SU-DHL-6 (cell line): Measurements from ENCODE around the gene S100PBP.

Source experiments
- H2AFZ ChIP-seq: fragments of 200-600 bp; sonication (generic); 2 replicates; pipeline ENCODE4 v1.6.1; 2014; ENCODE audit warnings: low read depth, mild to moderate bottlenecking, moderate library complexity, mixed read lengths, antibody characterized with exemption, low read length; ENCODE audit not compliant: severe bottlenecking
- H3F3A ChIP-seq: fragments of 200-600 bp; shearing (Covaris generic); 2 replicates; pipeline ENCODE4 v1.6.0; 2016; ENCODE audit warnings: antibody characterized with exemption, mild to moderate bottlenecking; ENCODE audit not compliant: insufficient read depth
- H3K27ac ChIP-seq: fragments of 200-600 bp; sonication (generic); 2 replicates; pipeline ENCODE4 v1.5.1; 2016; ENCODE audit warnings: low read depth, mild to moderate bottlenecking, low read length, moderate library complexity, mixed read lengths
- H3K27me3 ChIP-seq: fragments of 200-600 bp; sonication (generic), shearing (Covaris generic); 2 replicates; pipeline ENCODE4 v1.6.0; 2014; ENCODE audit warnings: mild to moderate bottlenecking, low read length
- H3K36me3 ChIP-seq: fragments of 200-600 bp; sonication (generic); 2 replicates; pipeline ENCODE4 v1.6.1; 2014; ENCODE audit warnings: mild to moderate bottlenecking, low read length, mixed read lengths
- H3K4me2 ChIP-seq: fragments of 300-600, 200-600 bp; shearing (Covaris generic), sonication (generic); 2 replicates; pipeline ENCODE4 v1.6.0; 2014; ENCODE audit warnings: low read length, low read depth, mild to moderate bottlenecking; ENCODE audit not compliant: poor library complexity, severe bottlenecking
- H3K4me3 ChIP-seq: fragments of 200-600 bp; sonication (generic); 2 replicates; pipeline ENCODE4 v1.5.1; 2014; ENCODE audit warnings: antibody characterized with exemption, low read length, mild to moderate bottlenecking, mixed read lengths; ENCODE audit not compliant: insufficient read depth, poor library complexity, severe bottlenecking
- H3K79me2 ChIP-seq: fragments of 200-600 bp; sonication (generic); 2 replicates; pipeline ENCODE4 v1.6.1; 2014; ENCODE audit warnings: mild to moderate bottlenecking, low read length, moderate library complexity; ENCODE audit not compliant: insufficient read depth
- H3K9ac ChIP-seq: fragments of 200-600 bp; sonication (generic); 2 replicates; pipeline ENCODE4 v1.7.0; 2014; ENCODE audit warnings: mild to moderate bottlenecking, low read length
- H3K9me2 ChIP-seq: fragments of 200-600 bp; sonication (generic); replicated peaks from 2 replicates; pipeline ENCODE4 v1.6.1; 2014; ENCODE audit warnings: low read length; ENCODE audit not compliant: insufficient read depth
- H3K9me3 ChIP-seq: fragments of 200-600 bp; sonication (generic); 2 replicates; pipeline ENCODE4 v1.6.1; 2014; ENCODE audit warnings: low read length, mixed read lengths; ENCODE audit not compliant: insufficient read depth
- H4K20me1 ChIP-seq: fragments of 200-600 bp; sonication (generic); 2 replicates; pipeline ENCODE4 v1.6.1; 2014; ENCODE audit warnings: low read depth, mild to moderate bottlenecking, antibody characterized with exemption, low read length, moderate library complexity, mixed read lengths
- EZH2phosphoT487 ChIP-seq: fragments of 200-600 bp; sonication (generic), shearing (Covaris generic); conservative IDR thresholded peaks from 2 replicates; pipeline ENCODE4 v1.6.1; 2018; ENCODE audit warnings: mild to moderate bottlenecking, antibody characterized with exemption, low read length, moderate library complexity, mixed read lengths
- TF ChIP-seq, protein P1 (sequence below): fragments of 200-600 bp; sonication (generic); IDR thresholded peaks from one replicate; pipeline ENCODE4 v1.5.1; 2017; ENCODE audit warnings: antibody characterized with exemption, mild to moderate bottlenecking, low read length, moderate library complexity; ENCODE audit not compliant: insufficient read depth, poor library complexity, severe bottlenecking

S100PBP gene

DNA sequence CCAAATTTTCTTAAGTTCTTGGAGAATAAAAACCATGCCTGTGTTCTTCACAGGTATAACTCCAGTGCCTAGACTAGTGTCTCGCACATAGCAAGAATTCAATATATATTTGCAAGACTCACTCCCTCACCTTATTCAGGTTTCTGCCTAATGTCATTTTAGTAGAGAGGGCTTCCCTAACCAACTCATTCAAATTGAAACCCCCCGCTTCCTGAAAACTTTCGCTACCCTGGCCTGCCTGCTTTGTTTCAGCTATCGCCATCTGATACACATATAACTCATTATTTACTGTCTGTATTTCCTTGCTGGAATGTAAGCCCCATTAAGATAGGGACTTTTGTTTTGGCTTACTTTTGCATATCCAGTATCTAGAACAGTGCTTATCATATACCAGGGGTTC, 8.9 kb upstream of the S100PBP start:
- H4K20me1 ChIP-seq: peaks cover 14% of the 10 kb centered on the region; the same call in 1 of the 2 replicates
- peaks cover 38% of the 10 kb centered on the region; the same call in 1 of the 2 replicates for H3K36me3 ChIP-seq

DNA sequence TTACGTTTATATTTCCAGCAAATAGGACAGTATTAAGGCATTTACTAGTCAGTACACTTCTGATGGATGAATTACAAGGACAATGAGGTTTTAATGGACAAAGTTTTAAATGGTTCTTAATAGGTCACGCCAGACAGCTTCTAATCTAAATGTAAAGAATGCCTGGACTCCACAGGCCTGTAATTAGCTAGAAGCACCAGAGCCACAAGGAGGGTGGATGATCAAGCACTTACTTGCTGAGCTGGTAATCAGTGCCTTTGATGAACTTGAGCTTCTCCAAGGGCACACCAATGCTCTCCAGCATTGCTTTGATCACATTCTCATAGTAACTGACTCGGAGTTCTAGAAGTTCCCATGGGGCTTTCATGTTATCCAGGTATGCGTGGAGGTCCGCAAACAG, 7.1 kb upstream of the S100PBP start:
- peaks cover 16% of the 10 kb centered on the region; the same call in 1 of the 2 replicates for H4K20me1 ChIP-seq
- peaks cover 39% of the 10 kb centered on the region; the same call in 1 of the 2 replicates for H3K36me3 ChIP-seq

More for the DNA sequence above, 8.9 kb upstream of the S100PBP start:
- TF ChIP-seq, protein P1, sequence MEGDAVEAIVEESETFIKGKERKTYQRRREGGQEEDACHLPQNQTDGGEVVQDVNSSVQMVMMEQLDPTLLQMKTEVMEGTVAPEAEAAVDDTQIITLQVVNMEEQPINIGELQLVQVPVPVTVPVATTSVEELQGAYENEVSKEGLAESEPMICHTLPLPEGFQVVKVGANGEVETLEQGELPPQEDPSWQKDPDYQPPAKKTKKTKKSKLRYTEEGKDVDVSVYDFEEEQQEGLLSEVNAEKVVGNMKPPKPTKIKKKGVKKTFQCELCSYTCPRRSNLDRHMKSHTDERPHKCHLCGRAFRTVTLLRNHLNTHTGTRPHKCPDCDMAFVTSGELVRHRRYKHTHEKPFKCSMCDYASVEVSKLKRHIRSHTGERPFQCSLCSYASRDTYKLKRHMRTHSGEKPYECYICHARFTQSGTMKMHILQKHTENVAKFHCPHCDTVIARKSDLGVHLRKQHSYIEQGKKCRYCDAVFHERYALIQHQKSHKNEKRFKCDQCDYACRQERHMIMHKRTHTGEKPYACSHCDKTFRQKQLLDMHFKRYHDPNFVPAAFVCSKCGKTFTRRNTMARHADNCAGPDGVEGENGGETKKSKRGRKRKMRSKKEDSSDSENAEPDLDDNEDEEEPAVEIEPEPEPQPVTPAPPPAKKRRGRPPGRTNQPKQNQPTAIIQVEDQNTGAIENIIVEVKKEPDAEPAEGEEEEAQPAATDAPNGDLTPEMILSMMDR: no peak
- TF ChIP-seq EZH2phosphoT487: no peak
- no peaks in the 10 kb centered on the region for H3K9me3 ChIP-seq
- no peak overlapping the region for H3K4me3 ChIP-seq
- H3K4me2 ChIP-seq: no peak overlapping the region
- H3K27ac ChIP-seq: no peak overlapping the region
- H3K9me2 ChIP-seq: no peaks in the 10 kb centered on the region
- H3F3A ChIP-seq: peaks cover 4% of the 10 kb centered on the region; the same call in 1 of the 2 replicates
- H2AFZ ChIP-seq: no peak overlapping the region
- H3K27me3 ChIP-seq: no peaks in the 10 kb centered on the region
- H3K9ac ChIP-seq: no peak overlapping the region
- H3K79me2 ChIP-seq: peaks cover 55% of the 10 kb centered on the region

DNA sequence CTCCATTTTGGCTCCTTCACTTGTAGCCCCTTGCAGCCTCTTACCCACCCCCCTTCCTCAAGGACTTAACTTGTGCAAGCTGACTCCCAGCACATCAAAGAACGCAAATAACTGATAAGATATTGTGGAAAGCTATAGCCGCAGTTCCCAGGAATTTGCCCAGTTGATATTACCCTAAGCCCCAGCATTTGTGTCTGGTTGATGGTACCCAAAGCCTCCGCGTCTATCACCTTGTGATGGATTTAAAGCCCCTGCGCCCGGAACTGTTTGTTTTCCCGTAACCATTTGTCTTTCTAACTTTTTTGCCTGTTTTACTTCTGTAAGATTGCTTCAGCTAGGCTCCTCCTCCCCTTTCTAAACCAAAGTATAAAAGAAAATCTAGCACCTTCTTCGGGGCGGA, 6.2 kb upstream of the S100PBP start:
- TF ChIP-seq EZH2phosphoT487: no peak
- TF ChIP-seq, protein P1: no peak
- peaks cover 36% of the 10 kb centered on the region; the same call in 1 of the 2 replicates for H3K36me3 ChIP-seq
- peaks cover 4% of the 10 kb centered on the region; the same call in 1 of the 2 replicates for H3F3A ChIP-seq
- H3K9me2 ChIP-seq: no peaks in the 10 kb centered on the region
- no peaks in the 10 kb centered on the region for H3K9me3 ChIP-seq
- H3K4me3 ChIP-seq: no peak overlapping the region
- H3K27ac ChIP-seq: no peak overlapping the region
- peaks cover 82% of the 10 kb centered on the region for H3K79me2 ChIP-seq
- H4K20me1 ChIP-seq: peaks cover 14% of the 10 kb centered on the region; the same call in 1 of the 2 replicates
- no peak overlapping the region for H3K4me2 ChIP-seq
- H3K9ac ChIP-seq: no peak overlapping the region
- no peaks in the 10 kb centered on the region for H3K27me3 ChIP-seq
- no peak overlapping the region for H2AFZ ChIP-seq

More for the DNA sequence above, 7.1 kb upstream of the S100PBP start:
- Histone ChIP-seq H3K4me3 (no peak overlapping the region), H3K27me3 (no peaks in the 10 kb centered on the region), H3K9me2 (no peaks in the 10 kb centered on the region), H3K79me2 (peaks cover 73% of the 10 kb centered on the region), H3K27ac (no peak overlapping the region), H3K9me3 (no peaks in the 10 kb centered on the region), H2AFZ (no peak overlapping the region), H3K9ac (no peak overlapping the region), H3K4me2 (no peak overlapping the region), H3F3A (peaks cover 4% of the 10 kb centered on the region; the same call in 1 of the 2 replicates)
- no peak for TF ChIP-seq EZH2phosphoT487
- TF ChIP-seq, protein P1: no peak
